HFF-Myc (cell line): ENCODE measurements around the gene RFTN1.

ENCODE experiments used
- DNase-seq: peaks from one replicate; pipeline ENCODE4 v3.0.0-alpha.2; 2011; ENCODE audit warnings: low read depth; ENCODE audit errors: extremely low read depth
- H3K4me3 ChIP-seq: replicated peaks from 2 replicates; pipeline ENCODE4 v1.5.1; 2011; ENCODE audit warnings: low read depth, mild to moderate bottlenecking, control low read depth, low read length
- CTCF ChIP-seq: IDR thresholded peaks from 2 replicates; pipeline ENCODE4 v1.5.1; 2012; ENCODE audit warnings: mild to moderate bottlenecking, low read depth, low read length, control low read depth; ENCODE audit errors: missing control alignments

Gene RFTN1

GRCh38 chr3:16273867-16274266, 239.6 kb downstream of the RFTN1 start:
- no peak for DNase-seq
- no peak for TF ChIP-seq CTCF
- no peak overlapping the region for H3K4me3 ChIP-seq

- no peak overlapping the region for H3K4me3 ChIP-seq
- no peak for DNase-seq
- TF ChIP-seq CTCF = no peak
Measured at GRCh38 chr3:16272588-16272987, 240.9 kb downstream of the RFTN1 start.

DNA sequence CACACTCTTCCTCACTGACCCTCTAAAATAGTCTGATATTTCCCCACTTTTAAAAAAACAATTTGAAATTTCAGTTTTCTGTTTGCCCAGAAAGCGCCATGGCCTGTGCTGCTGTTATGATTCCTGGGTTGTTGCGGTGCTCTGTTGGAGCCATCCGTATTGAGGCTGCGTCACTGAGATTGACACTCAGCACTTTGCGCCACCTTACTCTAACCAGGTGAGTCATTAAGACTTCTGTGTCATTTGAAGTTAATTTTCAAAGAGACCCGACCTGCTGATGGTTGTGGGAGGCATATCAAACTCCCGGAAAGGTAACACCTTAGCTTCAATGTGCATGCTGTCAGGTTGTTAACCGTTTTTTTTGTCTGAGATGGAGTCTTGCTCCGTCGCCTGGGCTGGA, 242.6 kb downstream of the RFTN1 start:
- no peak overlapping the region for H3K4me3 ChIP-seq
- no peak for DNase-seq
- no peak for TF ChIP-seq CTCF

DNA sequence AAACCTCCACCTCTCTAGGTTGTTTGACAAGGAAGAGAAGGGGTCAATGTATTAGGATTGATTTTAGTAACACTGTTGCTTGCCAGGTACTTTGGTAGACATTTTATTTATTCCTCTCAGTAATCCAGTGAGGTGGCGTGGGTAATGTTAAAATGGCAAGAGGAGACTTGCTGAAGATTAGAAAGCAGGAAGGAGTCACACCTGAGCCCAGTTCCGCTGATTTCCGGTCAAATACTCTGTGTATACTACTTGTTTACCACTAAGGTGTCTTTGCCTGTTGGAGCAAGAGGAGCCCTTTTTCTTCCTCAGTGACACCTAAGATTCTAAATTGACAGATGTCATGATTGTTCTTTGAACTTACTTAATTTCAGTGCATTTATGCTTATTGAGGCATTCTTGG, 246.8 kb downstream of the RFTN1 start:
- no peak for TF ChIP-seq CTCF
- DNase-seq = no peak
- H3K4me3 ChIP-seq = no peak overlapping the region; the same call in 1 of the 2 replicates
